Left ventricle myocardium inferior (tissue), 1 donor: Measurements from ENCODE around the gene DACH1. TPM values are rescaled to one million over a fixed set of nuclear protein-coding genes. Genes with fewer than 3 reads are reported as not detected.

Experiments used
- DNase-seq: peaks from one replicate; pipeline ENCODE4 v3.0.0-alpha.2; 2020
- H3K27ac ChIP-seq: fragments of 200-600 bp; replicated peaks from 2 replicates; pipeline ENCODE4 v1.8.0; 2021
- H3K27me3 ChIP-seq: fragments of 200-600 bp; 2 replicates; pipeline ENCODE4 v1.8.0; 2021; ENCODE audit warnings: low read depth
- H3K36me3 ChIP-seq: fragments of 200-600 bp; 2 replicates; pipeline ENCODE4 v1.8.0; 2021
- H3K4me1 ChIP-seq: fragments of 200-600 bp; 2 replicates; pipeline ENCODE4 v1.8.0; 2021
- H3K4me3 ChIP-seq: fragments of 200-600 bp; 2 replicates; pipeline ENCODE4 v1.8.0; 2021; ENCODE audit warnings: mild to moderate bottlenecking, moderate library complexity
- H3K9me3 ChIP-seq: fragments of 200-600 bp; replicated peaks from 2 replicates; pipeline ENCODE4 v1.8.0; 2021
- intact Hi-C: fragments of 100-400 bp; cut with micrococcal nuclease; formaldehyde crosslinking; loops from one replicate; pipeline ENCODE4 v1.11.0; 2022
- total RNA-seq: library from RNA; stranded (reverse); fragmentation: NEBNext Ultra II Directional; extraction: Animal tissue kit (Norgen Biotek cat#: 25700); gene quantifications from one replicate; pipeline ENCODE4 v1.2.1, GENCODE V29; 2021
- TF ChIP-seq, protein P1 (sequence below): fragments of 200-600 bp; IDR thresholded peaks from 2 replicates; pipeline ENCODE4 v1.8.0; 2021; ENCODE audit warnings: antibody characterized with exemption, mild to moderate bottlenecking, borderline replicate concordance
- donor health status: DM: no; HTN: yes; CAD: no; lungs with severe emphysema.

The DACH1 gene
- total RNA-seq, 1 donor from 2014 or later = 3.4 TPM

DNA sequence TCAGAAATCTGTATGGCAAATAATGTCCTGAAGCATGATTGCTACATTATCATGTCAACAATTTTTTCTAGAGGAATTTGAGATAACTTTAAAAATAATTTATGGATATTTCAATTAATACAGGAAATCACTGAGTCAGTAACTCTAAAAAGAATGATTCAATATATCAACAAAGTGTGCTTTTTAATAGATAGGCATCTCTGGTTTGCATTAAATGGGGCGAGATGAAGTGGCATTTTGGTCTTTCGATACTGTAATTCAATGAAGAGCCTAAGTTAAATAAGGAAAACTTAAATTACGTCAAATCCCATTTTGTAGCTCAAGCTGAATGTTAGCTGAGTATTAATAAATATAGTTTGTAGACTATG lies 342.8 kb downstream of the DACH1 start:
- no peak overlapping the region for H3K27ac ChIP-seq
- H3K4me3 ChIP-seq = no peak overlapping the region
- intact Hi-C loops = no loop called here
- no peaks in the 10 kb centered on the region for H3K9me3 ChIP-seq
- no peaks in the 10 kb centered on the region for H3K36me3 ChIP-seq
- H3K27me3 ChIP-seq = no peaks in the 10 kb centered on the region
- TF ChIP-seq, protein P1, sequence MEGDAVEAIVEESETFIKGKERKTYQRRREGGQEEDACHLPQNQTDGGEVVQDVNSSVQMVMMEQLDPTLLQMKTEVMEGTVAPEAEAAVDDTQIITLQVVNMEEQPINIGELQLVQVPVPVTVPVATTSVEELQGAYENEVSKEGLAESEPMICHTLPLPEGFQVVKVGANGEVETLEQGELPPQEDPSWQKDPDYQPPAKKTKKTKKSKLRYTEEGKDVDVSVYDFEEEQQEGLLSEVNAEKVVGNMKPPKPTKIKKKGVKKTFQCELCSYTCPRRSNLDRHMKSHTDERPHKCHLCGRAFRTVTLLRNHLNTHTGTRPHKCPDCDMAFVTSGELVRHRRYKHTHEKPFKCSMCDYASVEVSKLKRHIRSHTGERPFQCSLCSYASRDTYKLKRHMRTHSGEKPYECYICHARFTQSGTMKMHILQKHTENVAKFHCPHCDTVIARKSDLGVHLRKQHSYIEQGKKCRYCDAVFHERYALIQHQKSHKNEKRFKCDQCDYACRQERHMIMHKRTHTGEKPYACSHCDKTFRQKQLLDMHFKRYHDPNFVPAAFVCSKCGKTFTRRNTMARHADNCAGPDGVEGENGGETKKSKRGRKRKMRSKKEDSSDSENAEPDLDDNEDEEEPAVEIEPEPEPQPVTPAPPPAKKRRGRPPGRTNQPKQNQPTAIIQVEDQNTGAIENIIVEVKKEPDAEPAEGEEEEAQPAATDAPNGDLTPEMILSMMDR = no peak
- no peak for DNase-seq
- H3K4me1 ChIP-seq = peaks cover 26% of the 10 kb centered on the region

DNA sequence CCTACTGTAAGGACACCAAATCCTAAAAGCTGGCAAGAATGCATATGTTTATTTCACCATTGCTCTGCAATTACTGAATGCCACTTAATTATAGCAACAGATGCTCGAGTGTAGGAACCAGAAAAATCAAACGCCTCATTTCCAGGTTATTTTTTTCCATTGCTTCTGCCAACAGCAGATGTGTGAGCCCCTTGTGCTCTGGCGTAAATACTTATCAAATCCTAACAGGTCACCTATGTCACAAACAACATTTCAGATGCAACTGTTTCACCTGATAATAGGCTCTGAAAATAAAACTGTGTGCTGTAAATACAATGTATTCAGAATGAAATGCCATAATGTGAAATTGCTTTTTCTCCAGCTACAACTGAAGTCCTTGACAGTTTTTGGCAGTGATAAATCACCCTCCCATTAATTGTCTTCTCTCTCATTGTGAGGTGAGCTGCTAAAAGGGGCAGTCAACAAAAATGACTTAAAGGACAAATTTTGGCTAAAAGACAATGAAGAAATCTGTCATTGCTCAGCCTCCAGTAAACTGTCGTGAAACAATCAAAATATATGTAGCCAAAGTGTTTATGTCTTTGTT lies 344.0 kb downstream of the DACH1 start:
- peak overlapping the region; percentile 39 for H3K27ac ChIP-seq
- no peaks in the 10 kb centered on the region for H3K9me3 ChIP-seq
- intact Hi-C loops = no loop called here
- TF ChIP-seq, protein P1 = no peak
- peaks cover 26% of the 10 kb centered on the region for H3K4me1 ChIP-seq
- DNase-seq = no peak
- no peaks in the 10 kb centered on the region for H3K36me3 ChIP-seq
- no peaks in the 10 kb centered on the region for H3K27me3 ChIP-seq
- H3K4me3 ChIP-seq = no peak overlapping the region

DNA sequence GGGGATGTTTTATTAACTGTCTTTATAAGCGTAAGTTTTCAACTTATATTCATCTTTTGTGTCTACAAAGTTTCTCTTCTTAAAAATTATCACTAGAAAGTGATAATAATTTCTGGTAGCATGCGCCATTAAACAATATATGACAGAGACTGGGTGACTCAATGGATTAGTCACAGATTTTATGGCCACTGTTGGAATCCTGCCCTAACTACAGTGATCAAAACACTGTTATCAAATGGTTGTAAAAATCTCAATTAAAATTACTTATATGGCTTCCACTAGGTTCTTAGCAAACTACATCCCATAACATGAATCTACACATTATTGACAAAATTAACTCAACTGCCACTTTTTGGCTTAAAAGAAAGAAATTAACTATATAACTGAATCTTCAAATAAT lies 350.0 kb downstream of the DACH1 start:
- no peak overlapping the region for H3K27ac ChIP-seq
- TF ChIP-seq, protein P1 = no peak
- H3K27me3 ChIP-seq = no peaks in the 10 kb centered on the region
- H3K4me3 ChIP-seq = no peak overlapping the region
- intact Hi-C loops = no loop called here
- no peaks in the 10 kb centered on the region for H3K36me3 ChIP-seq
- H3K4me1 ChIP-seq = peaks cover 7% of the 10 kb centered on the region
- no peaks in the 10 kb centered on the region for H3K9me3 ChIP-seq
- DNase-seq = no peak

DNA sequence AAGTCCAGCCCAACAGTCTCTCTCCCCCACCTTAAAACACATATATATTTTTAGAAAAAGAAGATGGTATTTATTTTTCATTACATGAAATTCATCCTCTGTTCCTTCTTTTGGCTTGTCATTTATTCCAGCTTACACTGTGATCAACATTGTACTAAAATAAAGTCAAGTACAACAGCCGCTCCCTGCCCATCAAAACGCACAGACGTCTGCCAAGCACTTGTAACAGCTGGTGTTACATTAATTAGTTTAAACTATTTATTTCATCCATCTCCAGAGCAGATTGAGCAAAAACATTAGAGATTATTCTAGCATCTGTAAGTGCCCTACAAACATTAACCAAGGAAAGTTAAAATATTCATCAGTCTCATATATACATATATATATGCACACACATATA lies 350.5 kb downstream of the DACH1 start:
- TF ChIP-seq, protein P1 = no peak
- no peaks in the 10 kb centered on the region for H3K36me3 ChIP-seq
- intact Hi-C loops = no loop called here

DNA sequence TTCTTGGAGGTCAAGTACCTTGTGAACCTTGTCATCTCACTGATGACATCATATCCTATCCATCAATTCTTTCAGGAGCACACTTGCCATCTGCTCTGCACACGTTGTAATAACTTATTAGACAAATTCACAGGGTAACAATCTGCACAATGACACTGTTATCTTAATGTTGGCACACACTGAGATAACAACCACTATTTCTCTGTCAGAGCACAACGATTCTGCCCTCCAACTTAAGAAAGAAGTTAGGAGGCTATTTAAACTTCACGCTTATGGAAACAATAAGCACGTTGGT lies 351.3 kb downstream of the DACH1 start:
- TF ChIP-seq, protein P1 = no peak
- Histone ChIP-seq H3K4me1 (peaks cover under 1% of the 10 kb centered on the region), H3K27me3 (no peaks in the 10 kb centered on the region), H3K36me3 (no peaks in the 10 kb centered on the region), H3K4me3 (no peak overlapping the region), H3K27ac (no peak overlapping the region), H3K9me3 (peaks cover 5% of the 10 kb centered on the region)
- no peak for DNase-seq
- intact Hi-C loops = no loop called here

More for the DNA sequence above, 350.5 kb downstream of the DACH1 start:
- Histone ChIP-seq H3K4me1 (peaks cover 5% of the 10 kb centered on the region), H3K4me3 (no peak overlapping the region), H3K9me3 (no peaks in the 10 kb centered on the region), H3K27me3 (no peaks in the 10 kb centered on the region), H3K27ac (no peak overlapping the region)
- DNase-seq = no peak
